GM21515 (cell line): Measurements from ENCODE around the gene TATDN3.
"Not testable (repeated sequence)": the region's sequence is repeated elsewhere in the genome, so short reads cannot be mapped to it uniquely, and the experiment has no call there.

Experiments used
- ATAC-seq: cut with Tn5 transposase; IDR thresholded peaks from one replicate; pipeline ENCODE4 v1.9.1; 2021; ENCODE audit not compliant: unreplicated experiment

Gene TATDN3, protein sequence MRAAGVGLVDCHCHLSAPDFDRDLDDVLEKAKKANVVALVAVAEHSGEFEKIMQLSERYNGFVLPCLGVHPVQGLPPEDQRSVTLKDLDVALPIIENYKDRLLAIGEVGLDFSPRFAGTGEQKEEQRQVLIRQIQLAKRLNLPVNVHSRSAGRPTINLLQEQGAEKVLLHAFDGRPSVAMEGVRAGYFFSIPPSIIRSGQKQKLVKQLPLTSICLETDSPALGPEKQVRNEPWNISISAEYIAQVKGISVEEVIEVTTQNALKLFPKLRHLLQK

DNA sequence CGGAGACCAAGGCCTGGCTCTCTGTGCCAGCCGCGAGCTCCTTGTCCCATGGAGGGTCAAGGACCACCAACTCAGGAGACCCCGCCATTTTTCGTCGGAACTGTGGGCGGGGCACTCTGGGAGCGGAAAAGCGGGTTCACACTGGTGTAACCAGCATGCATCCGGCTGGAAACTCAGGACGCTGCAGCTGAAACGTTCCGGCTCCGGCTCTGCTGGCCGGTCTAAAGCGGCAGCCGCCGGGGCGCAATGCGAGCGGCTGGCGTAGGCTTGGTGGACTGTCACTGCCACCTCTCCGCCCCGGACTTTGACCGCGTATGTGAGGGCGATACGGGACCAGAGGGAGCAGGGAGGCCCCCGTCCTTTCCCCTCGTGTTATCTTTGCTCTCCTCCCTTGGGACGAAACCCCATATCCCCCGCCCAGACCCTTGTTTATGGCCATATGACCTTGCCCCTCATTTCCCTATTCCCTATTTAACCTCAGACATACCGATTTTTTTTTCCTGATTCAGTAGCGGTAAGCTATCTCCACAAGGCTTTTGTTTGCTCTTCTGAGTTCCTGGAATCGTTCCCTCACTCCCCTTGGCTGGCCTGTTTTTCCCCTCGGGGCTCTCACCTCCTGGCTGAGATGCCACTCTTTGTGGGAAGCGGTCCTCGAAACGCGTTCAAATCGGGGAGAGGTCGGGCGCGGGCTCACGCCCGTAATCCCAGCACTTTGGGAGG lies at the start of gene TATDN3, which contains the start of gene NSL1:
TSS of gene TATDN3 (plus strand) at position 219 of the 720 bp plus-strand sequence. CDS start at position 247, 28 bp downstream.
TSS of gene NSL1 (minus strand) at position 102 of the 720 bp plus-strand sequence. CDS start at position 88, 14 bp downstream.
- ATAC-seq, result peak; percentile 64

DNA sequence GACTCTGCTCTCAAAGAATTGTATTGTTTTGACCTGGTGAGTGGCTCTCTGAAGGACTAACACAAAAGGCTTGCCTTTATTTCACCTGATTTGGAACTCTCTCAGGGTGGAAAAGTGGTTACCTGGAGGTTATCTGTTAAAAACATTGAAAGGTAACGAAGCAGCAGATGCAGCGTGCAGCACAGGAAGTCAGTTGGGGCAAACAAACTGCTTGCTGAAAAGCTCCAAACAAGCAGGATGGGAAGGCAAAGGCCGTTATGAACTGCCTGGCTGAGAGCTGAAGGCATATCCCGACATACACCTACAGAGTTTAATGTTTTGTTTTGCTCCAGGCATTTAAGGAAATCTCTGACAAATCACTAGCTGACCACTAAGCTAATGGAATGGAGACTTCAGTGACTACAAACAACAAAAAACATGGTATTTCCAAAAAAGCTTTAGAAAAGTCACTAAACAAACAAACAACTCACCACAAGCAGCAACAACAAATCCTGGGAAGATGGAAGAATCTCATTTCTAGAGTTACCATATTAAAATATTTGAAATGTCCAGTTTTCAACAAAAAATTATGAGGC lies 47.7 kb upstream of the TATDN3 start:
- ATAC-seq, result no peak

DNA sequence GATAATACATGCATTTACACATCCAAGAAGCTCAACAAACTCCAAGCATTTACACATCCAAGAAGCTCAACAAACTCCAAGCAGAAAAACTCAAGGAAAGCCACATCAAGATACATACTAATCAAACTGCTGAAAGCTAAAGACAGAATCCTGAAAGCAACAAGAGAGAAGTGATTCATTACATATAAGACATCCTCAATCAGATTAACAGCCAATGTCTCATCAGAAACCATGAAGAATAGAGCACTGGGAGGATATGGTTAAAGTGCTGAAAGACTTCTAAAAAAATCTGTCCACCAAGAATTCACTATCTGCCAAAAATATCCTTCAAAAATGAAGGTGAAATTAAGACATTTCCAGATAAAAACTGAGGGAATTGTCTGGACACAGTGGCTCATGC lies 46.4 kb upstream of the TATDN3 start:
- ATAC-seq, result no peak

DNA sequence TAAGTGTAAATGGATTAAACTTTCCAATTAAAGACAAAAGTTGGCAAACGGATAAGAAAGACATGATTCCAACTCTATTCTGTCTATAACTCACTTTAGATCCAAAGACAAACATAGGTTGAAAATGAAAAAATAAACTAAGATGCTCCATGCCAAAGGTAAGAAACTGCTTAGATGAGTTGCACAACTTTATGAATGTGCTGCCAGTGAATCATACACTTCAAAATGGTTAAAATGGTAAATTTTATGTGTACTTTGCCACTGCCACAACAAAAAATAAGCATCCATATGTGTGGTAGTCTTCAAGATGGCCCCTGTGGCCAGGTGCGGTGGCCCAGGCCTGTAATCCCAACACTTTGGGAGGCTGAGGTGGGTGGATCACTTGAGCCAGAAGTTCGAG lies 45.1 kb upstream of the TATDN3 start:
- ATAC-seq, result no peak

DNA sequence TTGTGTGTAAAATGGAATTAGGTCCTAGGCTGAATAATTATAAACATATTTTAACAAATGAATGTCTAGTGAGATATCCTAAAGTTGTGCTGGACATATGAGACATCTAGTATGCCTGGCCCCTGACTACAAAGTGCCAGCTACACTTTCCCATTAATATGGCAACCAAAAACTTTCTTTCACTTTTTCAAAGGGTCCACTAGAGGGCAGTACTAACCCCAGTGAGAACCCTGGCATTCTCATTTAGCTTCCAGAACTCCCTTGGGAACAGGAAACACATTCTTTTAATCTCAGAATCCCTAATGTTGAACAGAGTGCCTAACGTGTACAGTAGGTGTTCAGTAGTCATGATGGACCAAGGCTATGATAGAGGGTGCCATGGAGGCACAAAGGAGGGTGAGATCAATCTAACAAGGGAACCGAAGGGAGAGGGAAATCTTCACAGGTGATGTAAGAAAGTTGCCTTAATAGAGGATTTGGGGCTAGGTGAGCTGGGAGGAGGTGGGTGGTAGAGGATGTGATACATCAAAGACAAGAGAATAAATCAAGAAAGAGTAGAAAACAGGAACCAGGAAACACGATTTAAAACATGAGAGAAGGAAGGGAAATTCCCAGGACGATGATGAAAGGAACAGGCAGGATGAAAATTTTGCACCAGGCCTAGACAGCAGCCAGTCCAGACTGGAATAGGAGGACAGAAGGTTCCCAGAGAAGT lies 41.7 kb upstream of the TATDN3 start:
- ATAC-seq, result no peak

DNA sequence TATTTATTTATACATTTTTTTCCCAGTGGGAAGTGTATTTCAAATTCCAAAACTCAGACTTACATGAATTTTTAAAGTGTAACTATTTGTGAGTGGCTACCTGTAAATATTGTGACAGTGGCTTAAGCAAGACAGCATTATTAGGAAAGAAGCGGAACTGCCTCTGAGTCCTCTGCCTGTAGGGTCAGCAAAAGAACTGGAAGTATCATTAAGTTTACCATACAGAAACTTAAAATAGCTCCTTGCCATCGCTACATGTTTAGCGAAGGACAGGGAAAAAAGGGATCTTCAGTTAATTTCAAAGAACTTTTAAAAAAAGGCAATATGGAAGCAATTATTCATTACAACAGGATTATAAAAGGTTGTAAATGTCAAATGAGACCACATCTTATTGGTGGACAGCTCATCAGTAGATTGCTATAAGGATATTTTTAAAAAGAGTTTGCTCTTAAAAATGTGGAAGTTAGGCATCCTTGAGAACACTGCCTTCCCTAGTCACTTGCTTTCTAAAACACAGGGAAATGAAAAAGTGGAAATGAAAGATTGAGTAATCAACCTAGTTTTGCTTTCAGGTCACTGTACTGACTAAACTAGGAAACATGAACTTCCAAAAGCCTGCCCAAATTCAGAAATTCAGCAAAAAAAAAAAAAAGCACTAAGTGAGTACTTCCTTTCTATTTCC lies 39.3 kb upstream of the TATDN3 start:
- peak; percentile 40 for ATAC-seq

DNA sequence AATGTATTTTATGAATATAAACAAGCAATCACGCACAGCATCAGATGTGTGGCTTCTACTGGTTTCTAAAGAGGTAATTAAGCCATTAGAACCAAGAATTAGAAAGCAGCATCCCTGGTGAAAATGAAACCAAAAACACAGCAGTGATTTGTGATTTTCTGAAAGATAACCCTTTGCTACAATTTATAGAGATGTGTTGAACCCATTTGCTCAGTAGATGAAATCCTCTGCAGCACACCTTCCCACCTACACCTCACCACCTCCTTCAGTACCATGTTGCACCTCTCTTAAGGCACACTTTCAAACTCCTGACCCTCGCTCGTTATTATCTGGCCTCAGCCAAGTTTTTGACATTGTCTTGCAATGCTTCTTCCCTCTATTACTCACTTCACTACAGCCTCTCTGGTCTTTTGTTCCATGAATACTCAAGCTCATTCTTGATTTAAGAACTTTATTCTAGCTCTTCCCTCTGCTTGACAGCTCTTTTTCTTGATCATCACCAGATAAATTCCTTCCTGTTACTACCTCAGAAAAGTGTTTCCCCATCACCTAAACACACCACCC lies 38.7 kb upstream of the TATDN3 start:
- ATAC-seq, result peak; percentile 36

DNA sequence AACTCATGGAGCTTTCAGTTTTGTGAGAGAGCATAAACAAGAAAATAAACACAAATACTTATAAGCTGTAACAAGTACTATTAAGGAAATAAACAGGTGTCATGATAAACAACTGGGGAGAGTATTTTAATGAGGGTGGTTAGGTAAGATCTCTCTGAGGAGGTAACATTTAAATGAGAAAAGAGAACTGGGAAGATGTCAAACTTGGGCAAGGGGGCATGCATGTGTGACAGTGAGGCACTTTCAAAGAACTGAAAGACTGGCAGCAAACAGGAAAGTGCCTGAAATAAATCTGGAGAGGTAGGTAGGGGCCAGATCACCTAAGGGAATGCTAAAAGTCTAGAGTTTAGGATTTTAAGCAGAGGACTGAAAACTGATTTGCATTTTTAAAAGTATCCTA lies 37.9 kb upstream of the TATDN3 start:
- no peak for ATAC-seq

DNA sequence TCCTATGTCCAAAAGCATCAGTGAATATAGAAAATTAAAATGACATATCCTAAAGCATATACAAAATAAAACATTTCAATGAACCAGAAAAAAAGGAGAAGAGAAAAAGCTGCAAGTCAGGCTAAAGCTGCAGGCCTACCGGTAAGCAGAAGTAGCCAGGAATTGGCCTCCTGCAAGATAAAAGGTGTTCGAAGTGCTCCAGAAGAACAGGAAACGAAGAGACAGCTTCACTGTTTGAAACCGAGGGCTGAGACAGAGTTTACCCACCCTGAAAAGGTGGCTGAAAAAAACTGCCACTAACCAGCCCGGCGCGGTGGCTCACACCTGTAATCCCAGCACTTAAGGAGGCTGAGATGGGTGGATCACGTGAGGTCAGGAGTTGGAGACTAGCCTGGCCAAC lies 37.5 kb upstream of the TATDN3 start:
- ATAC-seq, result peak; percentile 37

DNA sequence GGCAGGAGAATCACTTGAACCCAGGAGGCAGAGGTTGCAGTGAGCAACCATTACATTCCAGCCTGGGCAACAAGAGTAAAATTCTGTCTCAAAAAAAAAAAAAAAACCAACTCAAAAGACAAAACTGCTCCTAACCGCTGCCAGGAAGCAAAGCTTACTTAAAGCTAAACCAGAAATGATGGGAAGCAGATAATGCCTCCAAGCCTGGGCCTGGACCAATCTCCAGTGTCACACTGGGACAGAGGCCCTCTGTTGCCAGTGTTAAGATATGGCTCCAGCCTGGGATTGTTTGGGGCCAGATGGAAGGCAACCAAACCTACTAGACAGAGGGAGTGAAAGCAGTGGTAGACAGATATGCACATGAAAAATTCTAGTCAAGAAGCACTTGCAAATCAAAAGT lies 37.0 kb upstream of the TATDN3 start:
- no peak for ATAC-seq

DNA sequence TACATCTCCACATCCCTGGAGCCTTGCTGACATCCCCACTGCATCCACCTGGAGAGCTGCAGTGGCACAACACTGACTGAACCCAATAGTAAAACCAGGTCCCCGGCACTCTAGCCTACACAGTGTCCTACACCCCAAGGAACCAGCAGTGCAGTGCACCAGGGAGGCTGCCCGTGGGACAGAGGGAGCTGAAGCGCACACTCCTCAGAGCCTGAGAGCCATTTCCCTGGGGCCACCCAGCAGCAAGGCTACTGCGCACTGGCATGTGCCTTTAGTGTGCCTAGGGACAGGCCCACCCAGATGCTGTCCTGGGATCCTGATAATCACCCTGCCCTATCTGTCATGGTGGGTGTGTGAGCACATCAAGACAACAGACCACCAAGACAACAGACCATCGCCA lies 32.0 kb upstream of the TATDN3 start:
- ATAC-seq, result no peak

DNA sequence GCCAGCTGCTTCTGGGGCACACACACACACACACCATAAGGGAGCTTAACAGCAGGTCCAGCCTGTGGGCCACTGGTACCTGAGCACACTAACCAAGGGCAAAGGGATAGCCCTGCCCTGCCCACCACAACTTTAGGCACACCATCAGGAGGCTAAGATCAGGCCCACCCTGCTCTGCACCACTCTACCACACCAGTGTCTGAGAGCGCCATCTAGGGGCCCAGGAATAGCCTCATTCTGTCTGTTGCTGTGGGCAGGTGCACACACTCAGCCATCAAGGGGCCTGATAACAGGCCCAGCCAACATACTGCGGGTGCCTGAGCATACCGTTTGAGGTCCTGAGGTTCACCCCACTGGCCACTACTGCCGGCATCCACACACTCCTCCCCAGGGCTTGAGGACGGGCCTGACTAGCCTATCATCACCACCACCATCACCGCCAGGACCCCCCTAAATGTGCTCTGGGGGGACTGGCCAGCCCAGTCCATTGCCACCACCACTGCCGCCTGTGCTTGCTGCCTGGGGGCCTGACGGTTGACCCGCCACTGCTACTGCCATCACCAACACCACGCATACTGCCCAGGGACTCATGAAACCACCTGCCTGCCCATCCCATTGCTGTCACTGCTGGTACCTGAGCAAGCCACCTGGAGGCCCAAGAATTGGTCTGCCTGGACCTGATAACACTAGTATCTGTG lies 31.4 kb upstream of the TATDN3 start:
- ATAC-seq, result no peak

DNA sequence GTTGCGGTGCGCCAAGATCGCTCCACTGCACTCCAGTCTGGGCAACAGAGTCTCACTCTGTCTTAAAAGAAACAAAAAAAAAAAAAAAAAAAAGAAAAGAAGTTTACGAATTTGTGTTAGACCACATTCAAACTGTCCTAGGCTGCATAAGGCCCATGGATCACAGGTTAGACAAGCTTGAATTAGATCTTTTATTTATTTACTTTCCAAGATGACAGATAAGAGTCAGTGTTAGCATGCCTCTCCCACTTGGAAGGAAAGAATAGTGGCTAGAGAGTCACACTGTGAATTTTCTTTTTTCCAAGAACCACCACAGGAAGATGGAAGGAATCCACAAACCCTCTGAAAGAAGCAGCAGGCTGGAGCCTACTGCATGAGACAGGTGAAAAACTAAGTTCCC lies 29.5 kb upstream of the TATDN3 start:
- no peak for ATAC-seq

DNA sequence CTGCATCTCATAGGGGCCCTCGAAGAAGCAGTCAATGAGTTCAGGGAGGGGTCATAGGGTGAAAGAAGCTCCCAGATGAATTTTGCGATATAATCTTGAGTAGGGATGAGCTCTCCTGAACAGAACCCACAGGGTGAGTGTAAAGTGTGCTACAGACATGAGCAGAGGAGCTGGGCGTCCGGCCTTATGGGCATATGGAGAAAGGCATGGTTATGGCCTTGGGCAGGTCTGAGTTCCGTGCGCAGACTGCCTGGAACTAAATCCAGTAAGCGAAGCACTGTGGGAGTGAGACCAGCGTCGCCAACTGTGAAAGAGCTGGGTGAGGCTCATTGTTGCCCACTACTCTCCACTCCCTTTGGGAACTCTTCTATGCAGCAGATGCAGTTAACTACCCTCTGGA lies 28.9 kb upstream of the TATDN3 start:
- no peak for ATAC-seq

DNA sequence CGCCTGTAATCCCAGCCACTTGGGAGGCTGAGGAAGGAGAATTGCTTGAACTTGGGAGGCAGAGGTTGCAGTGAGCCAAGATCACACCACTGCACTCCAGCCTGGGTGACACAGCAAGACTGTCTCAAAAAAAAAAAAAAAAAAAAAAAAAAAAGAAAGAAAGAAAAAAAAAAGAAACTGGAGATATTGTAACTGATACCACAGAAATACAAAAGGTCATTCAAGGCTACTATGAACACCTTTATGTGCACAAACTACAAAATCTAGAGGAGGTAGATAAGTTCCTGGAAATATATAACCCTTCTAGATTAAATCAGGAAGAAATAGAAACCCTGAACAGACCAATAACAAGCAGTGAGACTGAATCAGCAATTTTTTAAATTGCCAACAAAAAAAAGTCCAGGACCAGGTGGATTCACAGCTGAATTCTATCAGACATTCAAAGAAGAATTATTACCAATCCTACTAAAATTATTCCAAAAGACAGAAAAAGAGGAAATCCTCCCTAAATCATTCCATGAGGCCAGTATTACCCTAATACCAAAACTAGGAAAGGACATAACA lies 26.9 kb upstream of the TATDN3 start:
- not testable (repeated sequence) for ATAC-seq

DNA sequence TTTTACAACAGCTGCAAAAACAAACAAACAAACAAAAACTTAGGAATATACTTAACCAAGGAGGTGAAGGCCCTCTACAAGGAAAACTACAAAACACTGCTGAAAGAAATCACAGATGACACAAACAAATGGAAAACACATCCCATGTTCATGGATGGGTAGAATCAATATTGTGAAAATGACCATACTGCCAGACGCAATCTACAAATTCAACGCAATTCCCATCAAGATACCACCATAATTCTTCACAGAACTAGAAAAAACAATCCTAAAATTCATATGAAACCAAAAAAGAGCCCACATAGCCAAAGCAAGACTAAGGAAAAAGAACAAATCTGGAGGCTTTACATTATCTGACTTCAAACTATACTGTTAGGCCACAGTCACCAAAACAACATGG lies 24.9 kb upstream of the TATDN3 start:
- not testable (repeated sequence) for ATAC-seq

DNA sequence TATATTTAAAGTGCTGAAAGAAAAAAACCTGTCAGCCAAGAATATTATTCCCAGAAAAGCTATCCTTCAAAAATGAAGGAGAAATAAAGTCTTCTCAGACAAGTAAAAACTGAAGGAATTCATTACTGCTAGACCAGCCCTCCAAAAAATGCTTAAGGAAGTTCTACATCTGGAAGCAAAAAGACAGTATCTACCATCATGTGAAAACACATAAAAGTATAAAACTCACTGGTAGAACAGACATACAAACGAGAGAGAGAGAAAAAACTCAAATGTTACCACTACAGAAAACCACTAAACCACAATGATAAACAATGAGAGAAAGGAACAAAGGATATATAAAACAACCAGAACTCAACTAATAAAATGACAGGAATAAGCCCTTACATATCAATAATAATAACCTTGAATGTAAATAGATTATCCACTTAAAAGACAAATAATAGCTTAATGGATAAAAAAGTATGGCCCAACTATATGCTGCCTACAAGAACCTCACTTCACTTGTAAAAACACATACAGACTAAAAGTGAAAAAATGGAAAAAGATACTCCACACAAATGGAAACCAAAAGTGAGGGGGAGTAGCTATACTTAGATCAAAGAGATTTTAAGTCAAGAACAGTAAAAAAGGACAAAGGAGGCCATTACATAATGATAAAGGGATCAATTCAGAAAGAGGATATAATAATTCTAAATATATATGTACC lies 22.1 kb upstream of the TATDN3 start:
- no peak for ATAC-seq

DNA sequence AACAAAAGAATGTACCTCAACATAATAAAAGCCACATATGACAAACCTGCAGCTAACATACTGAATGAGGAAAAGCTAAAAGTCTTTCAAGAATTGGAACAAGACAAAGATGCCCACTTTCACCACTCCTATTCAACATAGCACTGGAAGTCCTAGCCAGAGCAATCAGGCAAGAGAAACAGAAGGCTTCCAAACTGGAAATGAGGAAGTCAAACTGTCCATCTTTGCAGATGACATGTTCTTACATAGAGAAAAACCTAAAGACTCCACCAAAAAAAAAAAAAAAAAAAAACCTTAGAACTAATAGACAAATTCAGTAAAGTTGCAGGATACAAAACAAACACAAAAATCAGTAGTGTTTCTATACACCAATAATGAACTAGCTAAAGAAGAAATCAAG lies 20.4 kb upstream of the TATDN3 start:
- ATAC-seq, result no peak

DNA sequence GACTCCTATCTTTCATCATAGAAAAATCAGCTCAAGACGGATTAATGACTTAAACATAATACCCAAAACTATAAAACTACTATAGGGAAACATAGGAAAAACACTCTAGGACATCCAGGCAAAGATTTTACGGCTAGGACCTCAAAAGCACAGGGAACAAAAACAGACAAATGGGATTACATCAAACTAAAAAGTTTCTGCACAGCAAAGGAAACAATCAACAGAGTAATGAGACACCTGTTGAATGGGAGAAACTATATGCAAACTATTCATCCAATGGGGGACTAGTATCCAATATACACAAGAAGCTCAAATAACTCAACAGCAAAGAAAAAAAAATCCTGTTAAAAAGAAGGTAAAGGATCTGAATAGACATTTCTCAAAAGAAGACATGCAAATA lies 18.7 kb upstream of the TATDN3 start:
- ATAC-seq, result no peak
